CD4-positive, alpha-beta T cell treated with Interleukin-17A for 1 hour (primary cell): Measurements from ENCODE around the gene THUMPD1.
"Not testable (repeated sequence)": the region's sequence is repeated elsewhere in the genome, so short reads cannot be mapped to it uniquely, and the experiment has no call there.

Experiments used
- DNase-seq: peaks from one replicate; pipeline ENCODE4 v3.0.0-alpha.2; 2020

The THUMPD1 gene

DNA sequence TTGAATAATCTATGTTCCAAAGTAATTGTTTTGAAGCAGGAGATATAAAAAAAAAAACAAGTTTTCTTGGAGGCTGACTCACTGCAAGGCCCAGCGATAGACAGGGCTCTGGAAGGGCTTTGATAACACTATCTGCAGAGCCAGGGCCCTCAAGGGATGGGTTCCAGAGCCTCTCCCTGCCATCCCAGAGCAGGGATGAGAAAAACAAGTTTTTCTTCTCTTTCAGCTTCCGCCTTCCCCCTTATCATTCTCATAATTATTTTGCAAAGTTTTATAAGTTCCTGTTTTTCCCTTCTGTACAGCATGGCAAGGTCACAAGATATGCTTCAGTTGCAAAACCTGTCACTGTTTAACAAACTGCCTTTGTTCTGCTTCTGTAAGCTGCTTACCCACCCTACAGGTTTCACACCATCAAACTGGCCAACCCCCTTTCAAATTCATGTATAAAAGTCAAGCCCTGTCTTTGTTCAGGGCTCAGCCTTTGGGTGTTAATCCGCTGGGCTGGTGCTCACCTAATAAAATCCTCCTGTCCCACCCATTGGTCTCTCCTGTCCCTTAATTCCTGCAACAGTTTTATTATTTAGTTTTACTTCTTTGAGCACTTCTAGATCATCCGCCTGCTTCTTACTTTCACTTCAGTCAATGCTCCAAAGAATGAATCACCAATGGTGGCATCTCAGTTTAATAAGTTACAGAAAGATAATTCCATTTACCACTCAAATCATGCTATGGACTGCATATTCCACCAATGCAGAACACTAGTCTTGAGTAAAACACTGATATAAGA, 5.6 kb upstream of the THUMPD1 start:
- DNase-seq = no peak

DNA sequence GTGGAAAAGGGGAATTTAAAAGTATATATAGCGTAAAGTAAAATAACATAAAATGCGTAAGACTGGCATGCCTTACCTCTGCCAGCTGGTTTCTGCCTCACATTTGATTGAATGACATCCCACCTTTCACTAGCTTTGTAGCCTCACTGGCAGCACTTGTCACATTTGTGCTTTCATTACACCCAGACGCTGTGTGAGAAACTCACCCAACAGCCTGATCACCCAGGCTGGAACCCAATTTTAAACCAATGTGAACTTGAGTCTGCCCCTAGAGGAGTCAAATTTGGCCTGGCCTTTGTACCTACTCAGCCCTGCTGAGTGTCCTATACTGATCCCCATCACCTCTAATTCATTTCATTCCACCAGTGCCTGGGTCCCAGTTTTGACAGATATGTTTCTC, 4.8 kb upstream of the THUMPD1 start:
- no peak for DNase-seq

DNA sequence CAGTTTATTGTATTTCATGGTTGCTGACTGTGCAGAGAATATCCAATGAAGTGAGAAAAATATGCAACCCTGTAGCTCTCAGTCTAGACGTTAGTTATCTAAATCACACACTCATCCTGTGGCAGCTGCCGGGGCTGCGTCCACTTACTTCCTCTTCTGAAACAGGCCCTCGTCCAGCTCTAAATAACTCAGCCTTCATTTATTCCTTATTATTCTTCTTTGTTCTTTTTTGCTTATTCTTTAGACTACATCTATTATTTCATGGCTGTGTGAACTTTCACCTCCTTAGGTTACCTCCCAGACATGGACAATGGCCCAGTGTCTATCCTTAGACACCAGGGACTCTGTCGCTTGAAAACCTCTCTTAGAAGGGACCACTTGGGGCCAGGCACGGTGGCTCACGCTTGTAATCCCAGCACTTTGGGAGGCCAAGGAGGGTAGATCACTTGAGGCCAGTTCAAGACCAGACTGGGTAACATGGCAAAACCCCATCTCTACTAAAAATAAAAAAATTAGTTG, 3.4 kb upstream of the THUMPD1 start:
- no peak for DNase-seq

DNA sequence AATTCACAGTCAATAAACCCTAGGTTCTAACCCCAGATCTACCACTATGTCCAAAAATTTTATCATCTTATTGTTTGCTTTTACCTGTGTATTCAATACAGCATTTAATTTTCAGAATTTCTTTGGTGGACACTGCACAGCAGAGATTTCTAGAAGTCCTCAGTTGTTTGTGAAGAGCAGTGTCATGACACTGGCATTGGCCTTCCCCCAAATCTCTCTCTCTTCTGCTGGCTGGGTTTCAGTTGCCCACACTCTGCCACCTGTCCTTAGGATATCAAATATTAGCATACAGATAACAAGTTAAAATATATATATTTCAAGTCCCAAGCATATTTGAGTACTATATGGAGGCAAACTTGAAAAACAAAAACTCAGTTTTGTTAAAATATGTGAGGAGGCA, 2.0 kb upstream of the THUMPD1 start:
- no peak for DNase-seq

DNA sequence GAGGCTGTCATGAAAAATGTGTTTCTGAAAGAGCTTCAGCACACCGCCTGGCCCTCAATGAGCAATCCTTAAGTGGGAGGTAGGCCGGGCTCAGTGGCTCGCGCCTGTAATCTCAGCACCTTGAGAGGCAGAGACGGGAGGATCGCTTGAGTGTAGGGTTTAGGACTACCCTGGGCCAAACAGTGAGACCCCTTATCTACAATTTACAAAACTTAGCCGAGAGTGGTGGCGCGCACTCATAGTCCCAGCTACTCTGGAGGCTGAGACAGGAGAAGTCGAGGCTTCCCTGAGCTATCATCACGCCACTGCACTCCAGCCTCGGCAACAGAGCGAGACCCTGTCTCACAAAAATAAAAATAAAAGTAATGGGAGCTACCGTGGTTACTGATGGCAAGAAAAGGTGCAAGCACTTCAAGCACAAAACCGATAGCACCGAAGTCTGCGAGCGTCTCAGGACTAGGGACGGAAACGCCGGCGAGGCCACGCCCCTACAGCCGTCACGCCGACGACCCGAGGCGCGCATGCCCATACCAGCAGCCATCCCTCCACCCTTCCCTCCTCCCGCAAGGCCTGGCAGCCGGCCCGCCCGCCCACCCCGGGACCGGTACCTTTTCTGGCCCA, 607 bp downstream of the THUMPD1 start:
- DNase-seq = peak; percentile 92

DNA sequence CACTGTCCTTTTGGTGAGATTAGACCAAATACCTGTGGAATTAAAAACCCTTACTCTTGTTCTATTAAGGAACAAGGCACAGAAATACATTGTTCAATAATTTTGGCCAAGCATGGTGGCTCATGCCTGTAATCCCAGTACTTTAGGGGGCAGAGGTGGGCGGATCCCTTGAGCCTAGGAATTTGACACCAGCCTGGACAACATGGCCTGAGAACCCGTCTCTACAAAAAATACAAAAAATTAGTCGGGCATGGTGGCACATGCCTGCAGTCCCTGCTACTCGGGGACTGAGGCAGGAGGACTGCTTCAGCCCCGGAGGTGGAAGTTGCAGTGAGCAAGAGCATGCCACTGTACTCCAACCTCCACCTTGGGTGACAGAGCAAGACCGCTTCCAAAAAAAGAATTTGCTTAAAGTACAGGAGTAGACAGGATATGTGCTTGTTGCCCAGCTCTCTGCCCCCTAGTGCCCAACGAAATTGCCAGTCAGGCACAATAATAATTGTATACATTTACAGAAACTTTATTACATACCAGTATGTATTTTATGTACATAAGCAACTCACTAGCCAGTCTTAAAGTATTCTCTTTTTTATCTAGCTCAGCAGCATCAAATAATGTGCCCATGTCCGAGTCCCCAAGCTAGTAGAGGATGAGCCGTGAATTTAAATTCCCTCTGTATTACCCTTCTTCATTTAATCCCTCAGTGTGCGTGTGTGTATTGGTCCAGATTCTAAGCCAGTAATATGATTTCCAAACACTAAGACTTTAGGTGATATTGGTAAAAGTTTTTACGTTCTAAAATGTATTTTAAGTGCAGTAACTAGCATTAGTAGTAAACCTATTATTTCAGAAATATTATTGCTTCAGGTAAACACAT, 1.4 kb downstream of the THUMPD1 start:
- peak; percentile 48 for DNase-seq

DNA sequence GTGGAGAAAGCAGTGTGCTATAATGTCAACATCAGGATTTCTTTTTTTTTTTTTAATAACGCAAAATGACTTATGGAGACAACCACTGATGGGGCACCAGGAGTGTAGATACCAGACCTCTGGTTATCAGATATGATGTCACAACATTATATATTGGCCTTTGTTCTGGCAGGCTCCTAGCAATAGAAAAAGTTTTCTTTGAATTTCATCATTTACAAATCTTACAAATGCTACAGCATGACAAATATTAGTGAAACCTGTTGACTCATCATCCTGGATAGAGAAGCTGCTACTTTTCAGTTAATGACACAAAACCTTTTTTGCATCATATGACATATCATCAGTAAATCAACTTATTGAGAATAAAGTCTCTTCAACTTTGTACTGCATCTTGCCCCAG, 6.1 kb downstream of the THUMPD1 start:
- DNase-seq = no peak

DNA sequence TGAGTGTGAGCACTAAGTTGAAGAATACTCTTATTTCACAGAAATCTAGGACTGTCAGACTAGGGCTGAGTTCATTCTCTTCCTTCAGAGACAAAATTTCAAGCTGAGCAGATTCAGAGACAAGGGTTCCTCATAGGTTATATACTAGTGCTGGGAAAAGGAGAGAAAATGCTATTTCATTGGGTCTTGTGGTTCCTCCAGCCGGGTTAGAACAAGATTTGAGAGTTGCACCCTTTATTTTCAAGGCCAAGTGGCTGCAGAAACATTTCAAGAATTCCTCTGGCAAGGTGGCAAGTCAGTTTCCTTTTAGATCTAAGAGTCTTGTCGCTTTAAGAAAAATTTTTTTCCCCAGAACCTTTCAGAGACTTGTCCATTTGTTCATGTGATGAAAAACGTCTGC, 6.8 kb downstream of the THUMPD1 start:
- no peak for DNase-seq

DNA sequence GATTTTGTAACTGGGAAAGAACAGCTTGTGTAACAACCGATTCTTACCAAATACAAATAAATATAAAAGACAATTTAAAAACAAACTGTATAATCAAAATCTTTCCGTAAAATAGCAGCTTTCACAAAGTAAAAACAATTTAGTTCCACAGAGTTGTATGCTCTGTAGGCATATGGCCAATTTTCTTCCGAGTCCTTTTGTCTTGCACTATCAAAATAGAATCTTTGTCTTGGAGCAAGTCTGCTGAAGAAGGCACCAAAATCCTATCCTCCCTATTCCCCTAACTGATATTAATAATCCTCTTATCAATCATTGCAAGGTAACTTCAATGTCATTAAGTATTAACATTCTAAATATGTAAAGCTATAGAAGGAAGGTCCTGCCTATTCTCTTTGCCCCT, 7.6 kb downstream of the THUMPD1 start:
- DNase-seq = no peak

DNA sequence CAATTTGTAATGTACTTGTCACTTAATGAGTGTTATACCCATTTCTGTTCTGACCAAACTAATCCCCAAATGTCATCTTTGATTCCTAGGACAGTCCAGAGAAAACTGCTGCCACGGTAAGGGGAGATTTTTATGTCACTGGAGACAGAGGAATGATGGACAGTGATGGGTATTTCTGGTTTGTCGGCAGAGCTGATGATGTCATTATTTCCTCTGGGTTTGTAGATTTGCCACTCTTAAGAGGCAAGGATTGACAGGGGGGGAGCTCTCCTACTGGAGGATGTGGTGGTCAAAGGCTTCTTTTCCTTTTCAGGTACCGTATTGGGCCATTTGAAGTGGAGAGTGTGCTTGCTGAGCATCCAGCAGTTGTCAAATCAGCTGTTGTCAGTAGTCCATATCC, 12.5 kb downstream of the THUMPD1 start:
- no peak for DNase-seq

DNA sequence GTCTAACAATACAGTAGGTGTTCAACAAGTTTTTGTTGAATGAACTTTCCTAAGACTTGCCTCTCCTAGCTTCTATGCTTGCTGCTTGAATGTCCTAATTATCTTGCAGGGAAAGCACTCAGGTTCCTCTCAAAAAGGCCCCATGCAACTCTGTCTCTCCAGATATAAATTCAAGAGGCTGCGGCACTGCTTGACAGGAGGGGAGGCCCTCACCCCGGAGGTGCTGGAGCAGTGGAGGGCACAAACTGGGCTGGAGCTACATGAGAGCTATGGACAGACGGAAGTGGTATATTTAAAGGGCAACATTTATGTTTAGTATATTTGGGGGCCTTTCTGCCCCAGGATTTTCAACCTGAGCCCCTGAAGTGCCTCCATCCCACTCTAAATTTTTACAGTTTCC, 14.4 kb downstream of the THUMPD1 start:
- DNase-seq = no peak

DNA sequence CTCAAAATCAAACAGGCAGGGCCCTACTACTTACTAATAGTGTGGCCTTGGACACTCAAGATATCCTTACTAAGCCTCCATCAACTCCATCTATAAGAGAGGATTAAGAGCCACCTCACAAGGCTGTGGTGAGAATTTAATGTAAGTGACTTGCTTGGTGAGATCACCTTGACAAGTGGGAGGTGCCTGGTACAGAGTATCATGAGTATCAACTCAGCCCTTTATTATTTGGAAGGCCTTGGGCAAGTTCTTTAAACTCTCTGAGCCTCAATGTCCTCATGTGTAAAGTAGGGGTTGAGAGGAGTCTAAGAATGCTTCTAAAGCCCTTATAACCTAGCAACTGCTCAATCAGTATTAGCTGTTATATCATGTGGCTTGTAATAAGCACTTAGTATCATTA, 15.0 kb downstream of the THUMPD1 start:
- DNase-seq = no peak

DNA sequence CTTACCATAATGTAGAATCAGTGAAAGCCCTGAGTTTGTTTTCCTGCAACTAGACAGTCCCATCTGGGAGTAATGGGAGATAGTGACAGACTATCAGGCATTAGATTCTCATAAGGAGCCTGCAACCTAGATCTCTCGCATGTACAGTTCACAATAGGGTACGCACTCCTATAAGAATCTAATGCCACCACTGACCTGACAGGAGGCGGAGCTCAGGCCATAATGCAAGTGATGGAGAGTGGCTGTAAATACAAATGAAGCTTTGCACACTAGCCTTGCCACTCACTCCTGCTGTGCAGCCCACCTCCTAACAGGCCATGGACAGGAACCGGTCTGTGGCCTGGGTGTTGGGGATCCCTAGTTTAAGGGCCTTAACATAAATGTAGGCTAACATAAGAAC, 21.4 kb downstream of the THUMPD1 start:
- no peak for DNase-seq

DNA sequence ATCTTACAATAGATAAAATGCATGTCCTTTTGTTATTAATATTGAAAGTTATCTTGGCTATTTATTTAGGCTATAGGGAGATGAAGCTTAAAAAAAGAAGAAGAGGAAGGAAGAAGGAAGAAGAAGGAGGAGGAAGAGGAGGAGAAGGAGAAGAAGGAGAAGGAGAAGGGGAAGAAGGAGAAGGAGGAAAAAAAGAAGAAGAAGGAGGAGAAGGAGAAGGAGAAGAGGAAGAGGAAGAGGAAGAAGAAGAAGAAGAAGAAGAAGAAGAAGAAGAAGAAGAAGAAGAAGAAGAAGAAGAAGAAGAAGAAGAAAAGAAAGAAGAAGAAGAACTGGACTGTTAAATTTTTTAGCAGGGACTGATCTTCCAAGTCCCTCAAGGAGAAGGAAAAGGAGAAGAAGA, 23.9 kb downstream of the THUMPD1 start:
- not testable (repeated sequence) for DNase-seq

DNA sequence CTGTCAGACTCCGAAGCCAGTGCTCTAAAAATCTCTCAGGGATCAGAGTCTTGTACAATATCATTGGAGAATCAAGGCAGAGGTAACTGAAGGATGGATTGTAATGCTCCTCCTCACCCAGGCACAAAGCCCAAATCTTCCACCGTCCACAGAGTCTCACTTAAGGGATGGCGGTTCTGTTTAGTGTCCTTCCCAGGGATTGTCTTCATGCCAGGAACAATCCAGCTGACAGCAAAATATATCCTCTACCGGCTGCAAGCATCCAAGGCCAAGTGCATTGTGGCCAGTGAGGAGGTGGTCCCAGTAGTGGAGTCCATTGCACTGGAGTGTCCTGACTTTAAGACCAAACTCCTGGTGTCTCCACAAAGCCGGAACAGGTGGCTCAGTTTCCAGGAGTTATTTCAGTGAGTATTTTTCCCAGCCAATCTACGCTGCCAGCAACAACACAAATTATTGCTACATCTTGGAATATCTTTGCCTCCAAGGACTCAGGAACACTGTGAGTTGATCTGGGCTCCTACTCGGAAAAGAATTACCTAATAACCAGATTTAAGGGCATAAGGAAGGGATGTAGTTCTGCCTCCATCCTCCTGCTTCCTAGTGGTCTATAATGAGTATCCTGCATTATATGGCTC, 30.2 kb downstream of the THUMPD1 start:
- no peak for DNase-seq

DNA sequence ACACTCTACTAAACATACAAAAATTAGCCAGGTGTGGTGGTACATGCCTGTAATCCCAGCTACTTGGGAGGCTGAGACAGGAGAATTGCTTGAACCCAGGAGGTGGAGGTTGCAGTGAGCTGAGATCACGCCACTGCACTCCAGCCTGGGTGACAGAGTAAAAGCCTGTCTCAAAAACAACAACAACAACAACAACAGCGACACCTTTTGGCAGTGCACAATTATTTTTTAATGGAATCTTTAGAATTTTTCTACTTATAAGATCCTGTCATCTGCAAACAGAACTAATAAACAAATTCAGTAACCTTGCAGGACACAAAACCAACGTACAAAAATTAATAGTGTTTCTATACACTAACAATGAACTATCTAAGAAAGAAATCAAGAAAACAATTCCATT, 33.5 kb downstream of the THUMPD1 start:
- not testable (repeated sequence) for DNase-seq

DNA sequence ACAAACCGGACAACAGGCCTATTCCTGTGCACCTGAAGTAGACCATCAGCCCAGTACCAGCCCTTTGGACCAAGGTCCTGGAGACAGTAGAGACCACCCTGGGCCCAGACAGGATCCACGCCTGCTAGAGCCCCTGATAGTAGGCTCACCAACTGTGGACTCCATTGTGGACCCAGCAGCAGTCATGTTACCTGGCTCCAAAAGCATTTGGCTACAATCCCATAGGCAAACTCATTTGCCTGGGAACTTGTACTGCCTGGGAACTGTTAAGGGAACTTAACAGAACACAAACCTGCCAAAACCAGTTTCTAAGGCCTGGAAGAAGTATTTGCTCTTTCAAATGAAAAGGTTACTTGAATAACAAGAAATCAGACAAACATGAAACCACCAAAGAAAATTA, 34.2 kb downstream of the THUMPD1 start:
- no peak for DNase-seq

DNA sequence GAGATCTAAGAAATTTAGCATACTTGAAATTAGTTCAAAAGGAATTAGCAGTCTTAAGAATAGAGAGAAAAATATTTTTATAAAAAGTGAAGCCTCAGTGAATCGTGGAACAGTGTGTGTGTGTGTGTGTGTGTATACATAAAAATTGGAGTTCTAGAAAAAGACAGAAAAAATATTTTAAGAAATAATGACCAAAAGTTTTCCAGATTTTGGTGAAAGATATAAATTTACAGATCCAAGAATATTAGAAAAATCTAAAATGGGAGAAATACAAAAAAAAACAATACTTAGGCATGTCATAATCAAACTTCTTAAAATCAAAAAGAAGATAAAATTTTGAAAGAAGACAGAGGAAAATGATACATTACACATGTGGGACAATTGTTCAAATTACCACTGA, 35.6 kb downstream of the THUMPD1 start:
- DNase-seq = not testable (repeated sequence)

DNA sequence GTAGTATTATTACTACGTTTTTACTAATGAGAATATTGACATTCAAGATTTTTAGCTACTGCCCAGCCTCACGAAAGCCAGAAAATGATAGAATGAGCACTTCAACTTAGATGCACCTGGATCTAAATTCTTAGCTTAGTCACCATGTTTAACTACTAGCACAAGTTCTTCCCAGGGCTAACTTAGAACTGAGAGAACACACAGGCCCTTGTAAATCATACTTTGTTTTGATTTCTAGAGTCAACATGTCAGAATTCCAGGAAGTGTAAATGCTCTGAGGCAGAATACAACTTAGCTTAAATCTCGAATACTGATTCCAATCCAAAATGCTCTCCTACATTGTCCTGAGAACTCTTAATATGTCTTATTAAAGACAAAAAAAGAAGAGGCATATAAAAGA, 37.3 kb downstream of the THUMPD1 start:
- DNase-seq = no peak

DNA sequence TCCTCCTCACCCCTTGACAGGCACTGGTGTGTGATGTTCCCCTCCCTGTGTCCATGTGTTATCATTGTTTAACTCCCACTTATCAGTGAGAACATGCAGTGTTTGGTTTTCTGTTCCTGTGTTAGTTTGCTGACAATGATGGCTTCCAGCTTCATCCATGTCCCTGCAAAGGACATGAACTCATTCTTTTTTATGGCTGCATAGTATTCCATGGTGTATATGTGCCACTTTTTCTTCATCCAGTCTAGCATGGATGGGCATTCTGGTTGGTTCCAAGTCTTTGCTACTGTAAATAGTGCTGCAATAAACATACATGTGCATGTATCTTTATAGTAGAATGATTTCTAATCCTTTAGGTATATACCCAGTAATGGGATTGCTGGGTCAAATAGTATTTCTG, 39.9 kb downstream of the THUMPD1 start:
- DNase-seq = not testable (repeated sequence)

DNA sequence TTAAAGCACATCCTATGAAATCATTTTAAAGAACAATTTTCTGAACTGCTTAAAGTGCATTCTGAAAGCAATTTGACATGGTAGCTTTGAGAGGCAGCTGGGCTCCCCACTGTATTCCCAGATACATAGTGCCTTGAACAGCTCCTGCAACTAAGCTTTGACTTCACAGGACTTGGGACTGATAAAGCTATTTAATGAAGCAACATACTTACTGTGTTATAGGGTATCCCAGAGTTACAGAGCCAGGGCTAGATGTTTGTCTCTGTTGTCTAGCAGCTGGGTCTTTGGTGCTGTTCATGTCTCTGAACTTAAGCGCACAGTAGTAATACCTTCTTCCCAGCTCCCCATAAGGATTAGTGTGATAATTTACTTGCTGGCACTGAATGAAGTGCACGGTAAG, 45.0 kb downstream of the THUMPD1 start:
- no peak for DNase-seq

DNA sequence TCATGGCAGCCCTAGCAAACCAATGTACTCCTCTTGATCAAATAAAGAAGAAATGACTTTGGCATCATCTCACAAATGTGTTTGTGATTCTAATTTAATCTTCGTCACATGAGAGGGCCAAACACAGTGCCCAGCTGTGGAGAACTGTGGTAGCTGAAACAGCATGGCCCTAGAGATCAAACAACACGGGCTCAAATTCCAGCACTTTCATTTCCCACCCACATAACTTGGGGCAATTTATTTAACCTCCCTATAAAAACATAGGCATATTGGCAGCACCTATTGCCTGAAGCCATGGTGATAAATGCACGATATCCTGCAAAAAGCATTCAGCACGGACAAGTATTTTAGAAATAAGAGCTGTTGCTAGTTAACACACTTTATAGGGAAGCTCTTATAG, 46.6 kb downstream of the THUMPD1 start:
- no peak for DNase-seq

DNA sequence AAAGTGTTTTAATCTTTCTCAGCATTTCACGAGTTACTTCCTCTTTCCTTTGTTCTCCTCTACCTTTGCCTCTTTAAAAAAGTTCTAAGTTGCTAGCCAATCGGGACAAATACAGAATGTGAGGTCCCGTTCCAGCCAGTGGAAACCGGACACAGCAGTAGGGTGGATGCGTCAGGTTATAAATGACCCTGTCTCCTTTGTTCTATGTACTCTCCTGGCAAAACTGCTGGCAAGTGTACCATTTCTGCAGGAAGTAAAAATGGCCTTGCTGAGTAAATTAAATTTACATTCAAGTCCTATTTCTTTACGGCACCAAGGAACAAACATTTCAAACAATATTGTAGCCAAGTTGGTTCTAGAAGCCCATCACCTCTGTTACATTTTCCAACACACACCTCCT, 47.5 kb downstream of the THUMPD1 start:
- DNase-seq = not testable (repeated sequence)
